Stimulated activated CD4-positive, alpha-beta T cell treated with anti-CD3 and anti-CD28 coated beads, Interleukin-12 subunit alpha, Interleukin-12 subunit beta, amount 100 ng/mL, for 24 hours (primary cell): ENCODE data around the gene DNAJB2.
"Not testable (repeated sequence)": the region's sequence is repeated elsewhere in the genome, so short reads cannot be mapped to it uniquely, and the experiment has no call there.

Experiments used
- DNase-seq, 2 experiments: peaks; one replicate each; pipeline ENCODE4 v3.0.0-alpha.2; 2020; ENCODE audit warnings: low read depth in 2 of 2

DNAJB2 gene

GRCh38 chr2:219302412-219302968 lies 23.3 kb downstream of the DNAJB2 start:
- no peak for DNase-seq

- no peak for DNase-seq
Observed at GRCh38 chr2:219304223-219304622, 25.1 kb downstream of the DNAJB2 start.

DNA sequence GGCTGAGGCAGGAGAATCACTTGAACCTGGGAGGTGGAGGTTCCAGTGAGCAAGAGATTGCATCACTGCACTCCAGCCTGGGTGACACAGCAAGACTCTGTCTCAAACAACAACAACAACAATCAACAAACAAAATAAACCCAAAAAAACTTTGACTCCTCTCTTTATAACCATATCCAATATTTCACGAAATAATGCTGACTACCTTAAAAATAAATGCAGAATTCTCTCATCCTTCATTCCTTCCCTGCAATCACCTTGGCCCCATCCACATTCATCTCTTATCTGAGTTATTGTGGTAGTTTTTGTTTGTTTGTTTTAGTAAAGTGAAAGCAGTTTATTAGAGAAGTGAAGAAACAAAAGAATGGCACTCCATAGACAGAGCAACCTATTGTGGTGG lies 26.9 kb downstream of the DNAJB2 start:
- no peak for DNase-seq

- peak; percentile 24 to 58 for DNase-seq
Observed at GRCh38 chr2:219308142-219309101, 29.3 kb downstream of the DNAJB2 start.

DNA sequence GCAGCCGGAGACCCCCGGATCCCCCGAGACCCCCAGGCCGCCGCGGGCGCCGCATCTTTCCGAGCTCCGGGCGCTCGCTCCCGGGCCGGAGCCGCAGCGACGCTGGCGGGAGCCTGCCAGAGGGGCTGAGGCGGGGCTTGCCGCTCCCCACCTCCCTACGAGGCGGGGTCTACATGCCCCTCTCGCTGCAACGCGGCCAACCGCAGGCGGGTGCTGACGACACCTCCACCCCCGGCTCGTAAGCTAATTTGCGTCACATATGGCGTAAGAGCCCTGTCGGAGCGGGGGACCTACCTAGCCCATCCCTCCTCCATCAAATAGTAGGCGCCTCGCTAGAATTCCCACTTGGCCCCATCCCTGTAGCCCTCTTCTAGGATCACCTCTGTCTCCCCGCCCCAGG lies 30.1 kb downstream of the DNAJB2 start, which contains the start of gene PTPRN:
Gene PTPRN (minus strand): TSS at position 124 of the 400 bp plus-strand sequence. CDS start 69 bp downstream, at position 55.
- no peak for DNase-seq

- not testable (repeated sequence) for DNase-seq
Observed at GRCh38 chr2:219312683-219313263, 33.6 kb downstream of the DNAJB2 start.

- DNase-seq, result no peak
Observed at GRCh38 chr2:219314804-219315468, 35.8 kb downstream of the DNAJB2 start.

- DNase-seq, result no peak
Observed at GRCh38 chr2:219323434-219323833, 44.3 kb downstream of the DNAJB2 start.

- no peak for DNase-seq
Observed at GRCh38 chr2:219325136-219325535, 46.0 kb downstream of the DNAJB2 start.

DNA sequence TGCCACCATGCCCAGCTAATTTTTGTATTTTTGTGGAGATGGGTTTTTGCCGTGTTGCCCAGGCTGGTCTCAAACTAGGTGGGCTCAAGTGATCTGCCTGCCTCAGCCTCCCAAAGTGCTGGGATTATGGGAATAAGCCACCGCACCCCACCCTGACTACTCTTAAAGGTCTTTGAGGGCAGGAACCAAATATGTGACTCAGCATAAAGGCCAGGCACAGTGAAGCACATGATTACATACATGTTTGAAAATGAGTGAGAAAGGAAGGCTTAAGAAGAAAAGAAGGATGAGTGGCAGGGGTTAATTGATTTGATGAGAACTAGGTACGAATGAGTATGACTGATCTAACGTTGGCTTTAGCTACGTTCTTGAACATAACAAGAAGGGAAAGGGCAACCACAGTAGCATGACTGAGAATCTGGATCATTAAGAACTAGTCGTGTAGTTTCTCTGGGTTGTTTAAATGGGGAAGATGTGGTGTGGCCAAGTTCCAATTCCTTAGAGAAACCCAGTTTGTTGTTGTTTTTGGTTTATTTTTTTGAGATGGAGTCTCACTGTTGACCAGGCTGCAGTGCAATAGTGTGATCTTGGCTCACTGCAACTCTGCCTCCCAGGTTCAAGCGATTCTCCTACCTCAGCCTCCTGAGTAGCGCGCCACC lies 46.6 kb downstream of the DNAJB2 start:
- DNase-seq, result no peak

- DNase-seq, result no peak
Observed at GRCh38 chr2:219327719-219328118, 48.6 kb downstream of the DNAJB2 start.

GRCh38 chr2:219331560-219332213 lies 52.5 kb downstream of the DNAJB2 start:
- DNase-seq, result no peak

GRCh38 chr2:219332542-219332941 lies 53.4 kb downstream of the DNAJB2 start, which contains the start of gene RESP18:
TSS of gene RESP18 (minus strand) at chr2:219332744.
- no peak for DNase-seq

DNA sequence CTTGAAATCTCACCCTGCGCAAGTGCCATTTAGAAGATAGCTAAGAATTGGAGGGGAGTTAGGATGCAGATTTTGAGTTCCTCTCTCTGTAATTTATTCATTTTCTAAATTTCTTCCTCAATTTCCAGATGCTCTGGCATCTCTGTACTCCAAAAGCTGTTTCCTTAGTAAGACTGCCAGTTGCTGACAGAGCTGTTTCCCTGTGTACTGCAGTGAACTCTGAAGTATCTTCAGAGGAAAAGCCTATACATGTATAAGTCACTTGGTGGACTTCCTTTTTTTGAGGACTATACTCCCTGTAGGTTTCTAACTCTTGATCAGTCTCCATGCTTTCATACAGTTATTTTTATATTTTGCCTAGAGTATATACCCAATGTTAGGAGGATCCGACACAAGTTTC lies 54.9 kb downstream of the DNAJB2 start:
- DNase-seq, result no peak

DNA sequence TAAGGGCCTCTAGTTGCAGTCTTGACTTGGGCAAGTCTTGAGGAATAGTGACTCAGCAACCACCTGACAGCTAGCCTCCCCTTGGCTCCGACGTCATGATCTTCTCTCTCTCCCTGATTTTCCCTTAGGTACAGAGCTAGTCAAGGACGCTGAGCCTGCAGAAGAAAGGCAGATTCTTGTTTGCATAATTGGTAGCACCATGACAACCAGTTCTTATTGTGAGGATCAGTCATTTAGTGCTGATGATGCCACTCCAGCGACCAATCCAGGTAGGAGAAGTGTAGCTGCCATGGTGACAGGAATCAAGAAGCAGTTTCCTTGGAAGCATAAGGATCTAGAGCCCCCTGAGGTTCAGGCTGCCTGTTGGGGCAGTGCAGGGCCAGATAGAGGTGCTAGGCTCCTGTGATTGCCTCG lies 56.2 kb downstream of the DNAJB2 start:
- no peak for DNase-seq
